Loucy (cell line): Measurements from ENCODE around the gene TSEN54.

Experiments
- CTCF ChIP-seq: fragments of 200-600 bp; sonication (generic); conservative IDR thresholded peaks from 2 replicates; pipeline ENCODE4 v1.5.1; 2014; ENCODE audit warnings: mild to moderate bottlenecking, antibody characterized with exemption, low read length
- EZH2phosphoT487 ChIP-seq: fragments of 200-600 bp; IDR thresholded peaks from 2 replicates; pipeline ENCODE4 v1.6.1; 2018; ENCODE audit warnings: antibody characterized with exemption, mild to moderate bottlenecking, moderate library complexity, borderline replicate concordance

- no peak for TF ChIP-seq CTCF
- no peak for TF ChIP-seq EZH2phosphoT487
Observed at GRCh38 chr17:75499313-75500022, 16.9 kb upstream of the TSEN54 start.
